Chondrocyte (in vitro differentiated cells): ENCODE results near the gene HEXIM1. TPM values are rescaled to one million over a fixed set of nuclear protein-coding genes. Genes with fewer than 3 reads are reported as not detected.

Experiments used
- DNase-seq: peaks from one replicate; pipeline ENCODE4 v3.0.0; 2021; ENCODE audit warnings: mixed read lengths, low spot score
- H3K27ac Mint-ChIP-seq: one replicate; pipeline ENCODE4 v1.8.0; 2021; ENCODE audit warnings: mild to moderate bottlenecking, moderate library complexity, mixed read lengths; ENCODE audit not compliant: unreplicated experiment
- H3K27me3 Mint-ChIP-seq: 2 replicates; pipeline ENCODE4 v1.8.0; 2021; ENCODE audit warnings: low read depth, mixed read lengths
- H3K36me3 Mint-ChIP-seq: 2 replicates; pipeline ENCODE4 v1.8.0; 2021; ENCODE audit warnings: low read depth, mixed read lengths
- H3K4me1 Mint-ChIP-seq: 2 replicates; pipeline ENCODE4 v1.8.0; 2021; ENCODE audit warnings: low read depth, mild to moderate bottlenecking, mixed read lengths
- H3K4me3 Mint-ChIP-seq: one replicate; pipeline ENCODE4 v1.8.0; 2021; ENCODE audit warnings: mild to moderate bottlenecking, moderate library complexity, mixed read lengths; ENCODE audit not compliant: unreplicated experiment
- H3K9me3 Mint-ChIP-seq: 2 replicates; pipeline ENCODE4 v1.8.0; 2021; ENCODE audit warnings: low read depth, mixed read lengths
- CTCF ChIP-seq: fragments of 200-600 bp; sonication (generic); IDR thresholded peaks from 2 replicates; pipeline ENCODE4 v1.5.0; 2021; ENCODE audit warnings: antibody characterized with exemption, mild to moderate bottlenecking, moderate library complexity
- long read RNA-seq: library from polyadenylated mRNA; stranded (forward); transcript quantifications from one replicate; pipeline ENCODE4 v2.0.0, GENCODE V29; 2021
- total RNA-seq: library from RNA; stranded (reverse); gene quantifications from 3 replicates; pipeline ENCODE4 v1.2.1, GENCODE V29; 2021

HEXIM1 gene
- total RNA-seq: 35.9 to 41.0 TPM (median 36.4 TPM) in 3 replicates
- long read RNA-seq, transcript HEXIM1-201 (1 exons, 3,600 nt): major isoform, 7 of 7 reads
- long read RNA-seq, partial matches to known transcripts: 0 of 7 reads
- long read RNA-seq, other reads (novel, unspliced or antisense): 0 of 7 reads

- peak; percentile 99 for DNase-seq
Measured at GRCh38 chr17:45148183-45149036, at the start of gene HEXIM1. HEXIM1 (plus strand) TSS chr17:45148475; CDS start chr17:45149191, 716 bp downstream.

GRCh38 chr17:45098869-45099616 is 49.2 kb upstream of the HEXIM1 start:
- H3K36me3 Mint-ChIP-seq: peaks cover 34% of the 10 kb centered on the region
- TF ChIP-seq CTCF: peak; percentile 94
- peak overlapping the region; percentile 80 for H3K27ac Mint-ChIP-seq
- peaks cover 40% of the 10 kb centered on the region for H3K4me1 Mint-ChIP-seq
- no peaks in the 10 kb centered on the region for H3K9me3 Mint-ChIP-seq
- DNase-seq: no peak
- H3K27me3 Mint-ChIP-seq: no peaks in the 10 kb centered on the region
- H3K4me3 Mint-ChIP-seq: no peak overlapping the region

More at GRCh38 chr17:45148183-45149036, at the start of gene HEXIM1:
- TF ChIP-seq CTCF: no peak
- Mint-ChIP-seq H3K27ac (peak within 1 kb of the TSS; percentile 99), H3K36me3 (peaks cover 4% of the 10 kb centered on the region), H3K27me3 (no peaks in the 10 kb centered on the region), H3K4me1 (peaks cover 29% of the 10 kb centered on the region), H3K4me3 (peak within 1 kb of the TSS; percentile 99), H3K9me3 (no peaks in the 10 kb centered on the region)

- Mint-ChIP-seq H3K27ac (peak overlapping the region; percentile 95), H3K4me3 (no peak overlapping the region), H3K9me3 (no peaks in the 10 kb centered on the region), H3K27me3 (no peaks in the 10 kb centered on the region), H3K36me3 (peaks cover 36% of the 10 kb centered on the region), H3K4me1 (peaks cover 34% of the 10 kb centered on the region)
- TF ChIP-seq CTCF: no peak
- no peak for DNase-seq
Measured at GRCh38 chr17:45101546-45101882, 46.8 kb upstream of the HEXIM1 start.

GRCh38 chr17:45101883-45102811 is 46.1 kb upstream of the HEXIM1 start:
- DNase-seq: no peak
- Mint-ChIP-seq H3K4me1 (peaks cover 34% of the 10 kb centered on the region), H3K4me3 (peak overlapping the region; percentile 40), H3K9me3 (no peaks in the 10 kb centered on the region), H3K27ac (peak overlapping the region; percentile 95), H3K36me3 (peaks cover 38% of the 10 kb centered on the region), H3K27me3 (no peaks in the 10 kb centered on the region)
- no peak for TF ChIP-seq CTCF
